Activated T-cell treated with anti-CD3 and anti-CD28 coated beads, Interleukin-2, amount 50 U/mL, for 72 hours (primary cell): ENCODE results near the gene SLC6A20. TPM values are rescaled to one million over a fixed set of nuclear protein-coding genes. Genes with fewer than 3 reads are reported as not detected.

Source experiments
- ATAC-seq, 2 donors: fragments of 150-1000 bp; cut with Tn5 transposase; replicated peaks in 1 of 2; 2 replicates each; pipeline ENCODE4 v1.10.0; 2021; ENCODE audit warnings: moderate library complexity in 2 of 2, mild to moderate bottlenecking in 1 of 2
- DNase-seq, 2 donors: peaks; one replicate each; pipeline ENCODE4 v3.0.0; 2021 to 2022; ENCODE audit warnings: mixed read lengths in 1 of 2
- H3K27ac Mint-ChIP-seq: one replicate; pipeline ENCODE4 v1.8.0; 2022; ENCODE audit warnings: mild to moderate bottlenecking, moderate library complexity, mixed read lengths
- H3K27me3 Mint-ChIP-seq: one replicate; pipeline ENCODE4 v1.8.0; 2022; ENCODE audit warnings: low read depth, mixed read lengths
- H3K36me3 Mint-ChIP-seq, 2 donors: one replicate each; pipeline ENCODE4 v1.8.0; 2022; ENCODE audit warnings: mixed read lengths in 2 of 2, mild to moderate bottlenecking in 1 of 2; ENCODE audit not compliant: insufficient read depth in 2 of 2
- H3K4me1 Mint-ChIP-seq: one replicate; pipeline ENCODE4 v1.8.0; 2022; ENCODE audit warnings: low read depth, mixed read lengths
- H3K4me3 Mint-ChIP-seq, 2 donors: one replicate each; pipeline ENCODE4 v1.8.0; 2022; ENCODE audit warnings: mild to moderate bottlenecking in 2 of 2, mixed read lengths in 2 of 2, moderate library complexity in 2 of 2
- H3K9me3 Mint-ChIP-seq, 2 donors: one replicate each; pipeline ENCODE4 v1.8.0; 2022; ENCODE audit warnings: mixed read lengths in 2 of 2
- total RNA-seq, 2 donors: library from RNA; stranded (reverse); gene quantifications; one replicate each; pipeline ENCODE4 v1.2.3, GENCODE V29; 2022

The SLC6A20 gene
- total RNA-seq, 2 donors from 2014 or later, result not detected

- no peaks in the 10 kb centered on the region for H3K9me3 Mint-ChIP-seq
- H3K4me1 Mint-ChIP-seq, result no peaks in the 10 kb centered on the region
- DNase-seq (no peak), ATAC-seq (no peak)
- H3K27me3 Mint-ChIP-seq, result peaks cover 5% of the 10 kb centered on the region
- H3K4me3 Mint-ChIP-seq, result no peak overlapping the region
- H3K36me3 Mint-ChIP-seq, result no peaks in the 10 kb centered on the region
- H3K27ac Mint-ChIP-seq, result no peak overlapping the region
Measured at GRCh38 chr3:45781271-45781670, 15.1 kb downstream of the SLC6A20 start.

DNA sequence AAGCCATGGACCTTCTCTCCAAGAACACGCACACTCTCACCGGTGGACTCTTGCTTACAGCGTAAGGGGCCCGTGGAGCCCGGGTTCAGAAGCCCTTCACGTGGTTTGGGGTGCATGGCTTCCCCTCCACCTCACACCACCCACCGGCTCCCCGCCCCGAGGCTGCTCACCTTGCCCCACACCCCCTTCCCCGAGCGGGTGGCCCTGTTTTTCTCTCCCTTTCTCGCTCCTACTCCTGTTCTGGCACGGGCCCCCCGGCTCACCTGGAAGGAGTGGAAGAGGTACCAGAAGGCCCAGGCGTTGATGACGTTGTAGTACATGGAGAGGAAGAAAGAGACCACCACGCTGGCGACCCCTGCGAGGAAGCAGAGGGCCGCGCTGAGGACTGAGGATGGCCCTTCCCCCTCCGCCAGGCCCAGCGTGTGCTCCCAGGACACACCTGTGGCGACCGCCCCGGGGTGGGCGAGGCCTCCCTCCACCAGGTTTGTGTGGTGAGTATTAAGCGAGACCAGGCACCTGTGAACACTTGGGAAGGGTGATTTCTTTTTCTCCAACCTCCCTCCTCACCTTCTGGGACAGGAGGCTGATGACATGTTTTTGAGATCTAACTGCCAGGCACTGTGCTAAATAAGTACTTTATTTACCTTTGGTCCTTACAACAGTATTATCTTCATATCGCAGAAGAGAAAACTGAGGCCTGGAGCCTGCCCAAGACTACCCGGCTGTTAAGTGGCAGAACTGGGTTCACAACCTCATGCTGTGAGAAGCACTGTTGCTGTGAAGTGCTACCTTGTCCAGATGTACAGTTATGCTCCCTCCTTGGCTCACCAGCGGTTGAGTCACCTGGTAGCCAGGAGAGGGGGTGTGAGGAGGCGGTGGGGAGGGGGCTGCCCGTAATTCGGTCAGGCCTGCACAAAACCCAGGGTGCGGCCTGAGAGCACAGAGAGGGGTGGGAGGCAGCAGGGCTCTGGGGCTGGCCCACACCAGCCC lies 16.3 kb downstream of the SLC6A20 start:
- no peak for ATAC-seq
- no peak overlapping the region for H3K4me3 Mint-ChIP-seq
- no peaks in the 10 kb centered on the region for H3K36me3 Mint-ChIP-seq
- DNase-seq, result no peak
- peaks cover 5% of the 10 kb centered on the region for H3K27me3 Mint-ChIP-seq
- no peaks in the 10 kb centered on the region for H3K9me3 Mint-ChIP-seq
- no peaks in the 10 kb centered on the region for H3K4me1 Mint-ChIP-seq
- no peak overlapping the region for H3K27ac Mint-ChIP-seq

- Mint-ChIP-seq H3K4me3 (no peak overlapping the region), H3K36me3 (no peaks in the 10 kb centered on the region), H3K9me3 (no peaks in the 10 kb centered on the region), H3K27me3 (peaks cover 11% of the 10 kb centered on the region), H3K4me1 (no peaks in the 10 kb centered on the region), H3K27ac (no peak overlapping the region)
- ATAC-seq (no peak), DNase-seq (no peak)
Measured at GRCh38 chr3:45778761-45779201, 17.6 kb downstream of the SLC6A20 start.

- Mint-ChIP-seq H3K4me3 (no peak overlapping the region), H3K4me1 (peaks cover 5% of the 10 kb centered on the region), H3K27ac (no peak overlapping the region), H3K27me3 (peaks cover 11% of the 10 kb centered on the region), H3K9me3 (no peaks in the 10 kb centered on the region), H3K36me3 (no peaks in the 10 kb centered on the region)
- DNase-seq (no peak), ATAC-seq (no peak)
Measured at GRCh38 chr3:45777746-45778386, 18.5 kb downstream of the SLC6A20 start.

- Mint-ChIP-seq H3K27ac (no peak overlapping the region), H3K9me3 (no peaks in the 10 kb centered on the region), H3K27me3 (peaks cover 17% of the 10 kb centered on the region), H3K4me1 (peaks cover 11% of the 10 kb centered on the region), H3K36me3 (no peaks in the 10 kb centered on the region), H3K4me3 (no peak overlapping the region)
- DNase-seq (no peak), ATAC-seq (no peak)
Measured at GRCh38 chr3:45777111-45777745, 19.1 kb downstream of the SLC6A20 start.

DNA sequence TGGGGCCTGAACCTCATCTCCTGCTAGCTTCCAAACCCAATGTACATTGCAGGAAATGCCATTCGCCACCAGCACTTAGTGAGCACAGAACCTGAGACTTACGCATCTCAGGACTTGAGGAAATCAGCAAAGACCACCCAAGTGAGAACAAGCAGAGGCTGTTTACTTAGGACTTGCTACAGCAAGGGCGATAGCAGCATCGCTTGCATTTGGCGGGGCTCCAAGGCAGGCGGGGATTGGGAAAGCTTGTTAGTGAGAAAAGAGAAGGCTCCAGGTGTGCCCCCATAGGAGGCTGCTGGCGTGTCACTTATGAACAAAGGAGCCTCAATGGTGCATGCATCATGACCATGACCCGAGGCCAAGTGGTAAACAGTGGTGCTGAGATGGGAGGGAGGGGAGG lies 19.7 kb downstream of the SLC6A20 start:
- no peak for ATAC-seq
- DNase-seq, result no peak
- Mint-ChIP-seq H3K9me3 (no peaks in the 10 kb centered on the region), H3K27ac (no peak overlapping the region), H3K4me1 (peaks cover 12% of the 10 kb centered on the region), H3K4me3 (no peak overlapping the region), H3K27me3 (peaks cover 23% of the 10 kb centered on the region), H3K36me3 (no peaks in the 10 kb centered on the region)

GRCh38 chr3:45776301-45776595 lies 20.1 kb downstream of the SLC6A20 start:
- H3K4me1 Mint-ChIP-seq, result peaks cover 12% of the 10 kb centered on the region
- peaks cover 26% of the 10 kb centered on the region for H3K27me3 Mint-ChIP-seq
- DNase-seq (no peak), ATAC-seq (no peak)
- no peak overlapping the region for H3K27ac Mint-ChIP-seq
- no peaks in the 10 kb centered on the region for H3K9me3 Mint-ChIP-seq
- H3K4me3 Mint-ChIP-seq, result no peak overlapping the region
- H3K36me3 Mint-ChIP-seq, result no peaks in the 10 kb centered on the region

DNA sequence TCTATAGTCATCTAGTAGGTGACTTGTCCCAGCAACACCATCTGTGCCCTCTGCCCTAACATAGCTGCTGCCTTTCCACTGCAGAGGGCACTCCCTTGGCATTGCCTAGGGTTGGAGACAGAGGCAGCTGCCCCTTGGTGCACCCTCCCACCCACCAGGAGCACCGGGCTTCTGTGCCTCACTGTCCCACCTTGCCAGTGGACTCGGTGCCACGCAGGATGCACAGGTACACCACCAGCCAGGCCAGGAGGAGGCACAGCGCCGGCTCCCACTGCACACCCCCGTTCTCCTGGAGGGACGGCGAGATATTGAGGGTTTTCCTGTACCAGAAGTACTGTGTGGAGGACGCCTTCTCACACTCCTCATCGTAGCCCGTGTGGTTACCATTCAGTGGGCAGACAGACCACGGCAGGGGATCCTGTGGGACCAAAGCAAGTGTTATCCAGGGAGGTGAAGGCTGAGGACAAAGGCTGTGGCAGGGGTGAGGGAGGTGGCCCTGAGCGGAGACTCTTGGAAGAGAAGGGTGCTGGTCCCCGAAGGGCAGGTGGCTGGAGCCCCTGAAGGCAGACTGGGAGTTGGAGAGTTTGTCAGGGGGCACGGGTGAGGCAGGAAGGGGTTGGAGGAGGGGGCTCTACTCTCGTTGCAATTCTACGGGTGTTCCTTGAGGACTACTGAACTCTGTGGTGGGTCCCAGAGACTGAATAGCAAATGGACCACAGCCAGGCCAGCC lies 20.6 kb downstream of the SLC6A20 start:
- H3K4me3 Mint-ChIP-seq, result no peak overlapping the region
- no peaks in the 10 kb centered on the region for H3K36me3 Mint-ChIP-seq
- H3K27ac Mint-ChIP-seq, result no peak overlapping the region
- no peaks in the 10 kb centered on the region for H3K9me3 Mint-ChIP-seq
- peaks cover 12% of the 10 kb centered on the region for H3K4me1 Mint-ChIP-seq
- ATAC-seq (no peak), DNase-seq (no peak)
- H3K27me3 Mint-ChIP-seq, result peaks cover 31% of the 10 kb centered on the region

- ATAC-seq (no peak), DNase-seq (no peak)
- Mint-ChIP-seq H3K4me3 (no peak overlapping the region), H3K27me3 (peaks cover 40% of the 10 kb centered on the region), H3K9me3 (no peaks in the 10 kb centered on the region), H3K27ac (no peak overlapping the region), H3K36me3 (no peaks in the 10 kb centered on the region), H3K4me1 (peaks cover 12% of the 10 kb centered on the region)
Measured at GRCh38 chr3:45774581-45775521, 21.5 kb downstream of the SLC6A20 start.

DNA sequence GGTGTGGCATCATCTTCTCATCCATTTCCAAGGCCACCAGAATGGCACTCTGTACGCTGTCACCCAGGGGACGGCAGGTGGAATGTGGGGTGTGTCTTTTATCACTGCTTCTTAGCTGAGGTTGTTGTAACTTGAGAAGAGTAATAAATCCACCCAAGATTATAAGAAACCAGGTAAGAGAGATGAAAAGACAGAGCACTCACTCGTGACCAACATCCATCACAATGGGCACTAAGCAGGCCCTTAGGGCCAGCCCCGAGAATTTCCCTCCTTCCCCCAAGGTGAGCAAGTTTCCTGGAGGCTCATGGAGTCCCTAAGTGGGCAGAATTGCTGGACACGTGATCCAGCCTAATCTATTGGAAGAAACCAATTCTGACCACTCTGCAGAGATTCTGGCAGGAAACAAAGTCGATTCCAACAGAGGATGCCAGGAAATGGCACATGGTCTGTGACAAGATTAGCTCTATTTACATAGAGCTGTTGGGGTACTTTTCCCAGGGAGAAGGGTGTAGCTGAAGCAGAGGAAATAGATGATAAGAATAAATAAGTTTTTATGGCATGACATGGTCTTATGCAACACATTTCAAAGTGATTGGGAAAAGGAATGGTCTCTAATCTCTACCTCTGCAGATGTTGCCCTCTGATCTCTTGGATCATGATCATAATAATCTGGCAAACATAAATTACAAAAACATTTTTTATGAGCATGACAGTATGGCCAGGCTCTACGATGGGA lies 22.5 kb downstream of the SLC6A20 start:
- Mint-ChIP-seq H3K36me3 (no peaks in the 10 kb centered on the region), H3K27me3 (peaks cover 44% of the 10 kb centered on the region), H3K27ac (no peak overlapping the region), H3K9me3 (no peaks in the 10 kb centered on the region), H3K4me3 (no peak overlapping the region), H3K4me1 (peaks cover 12% of the 10 kb centered on the region)
- no peak for DNase-seq
- no peak for ATAC-seq

DNA sequence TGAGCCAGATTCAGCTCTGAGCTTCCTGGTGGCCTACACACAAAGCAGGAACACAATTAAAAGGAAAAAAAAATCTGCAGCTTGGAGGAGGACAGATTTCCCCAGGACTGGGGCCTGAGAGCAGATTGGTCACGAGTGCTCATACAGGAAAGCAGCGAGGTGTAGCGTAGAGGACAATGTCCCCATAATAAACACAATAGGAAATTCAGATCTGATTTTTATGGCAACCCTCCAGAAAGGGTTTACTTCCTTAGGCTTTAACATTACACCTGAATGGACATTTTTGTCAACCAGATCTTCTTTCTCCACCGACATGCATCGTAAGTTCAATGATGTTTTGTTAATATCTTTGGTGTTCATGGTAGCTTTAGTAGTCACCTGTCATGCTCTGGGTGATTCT lies 23.3 kb downstream of the SLC6A20 start:
- H3K9me3 Mint-ChIP-seq, result no peaks in the 10 kb centered on the region
- peaks cover 12% of the 10 kb centered on the region for H3K4me1 Mint-ChIP-seq
- no peak overlapping the region for H3K4me3 Mint-ChIP-seq
- ATAC-seq, result no peak
- no peak for DNase-seq
- H3K27me3 Mint-ChIP-seq, result peaks cover 42% of the 10 kb centered on the region
- H3K36me3 Mint-ChIP-seq, result no peaks in the 10 kb centered on the region
- no peak overlapping the region for H3K27ac Mint-ChIP-seq
